Activated CD4-positive, alpha-beta T cell treated with anti-CD3 and anti-CD28 coated beads, Interleukin-2, amount 50 U/mL, for 24 hours (primary cell): ENCODE measurements around the gene RNASE12.
A peak's percentile ranks its signal among the peaks of the same experiment; 100 is the strongest.
"Not testable (repeated sequence)": the region's sequence is repeated elsewhere in the genome, so short reads cannot be mapped to it uniquely, and the experiment has no call there.

Experiments used
- DNase-seq, 2 donors: peaks; one replicate each; pipeline ENCODE4 v3.0.0-alpha.2; 2020; ENCODE audit warnings: low read depth in 1 of 2, low spot score in 1 of 2

The RNASE12 gene, protein sequence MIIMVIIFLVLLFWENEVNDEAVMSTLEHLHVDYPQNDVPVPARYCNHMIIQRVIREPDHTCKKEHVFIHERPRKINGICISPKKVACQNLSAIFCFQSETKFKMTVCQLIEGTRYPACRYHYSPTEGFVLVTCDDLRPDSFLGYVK

DNA sequence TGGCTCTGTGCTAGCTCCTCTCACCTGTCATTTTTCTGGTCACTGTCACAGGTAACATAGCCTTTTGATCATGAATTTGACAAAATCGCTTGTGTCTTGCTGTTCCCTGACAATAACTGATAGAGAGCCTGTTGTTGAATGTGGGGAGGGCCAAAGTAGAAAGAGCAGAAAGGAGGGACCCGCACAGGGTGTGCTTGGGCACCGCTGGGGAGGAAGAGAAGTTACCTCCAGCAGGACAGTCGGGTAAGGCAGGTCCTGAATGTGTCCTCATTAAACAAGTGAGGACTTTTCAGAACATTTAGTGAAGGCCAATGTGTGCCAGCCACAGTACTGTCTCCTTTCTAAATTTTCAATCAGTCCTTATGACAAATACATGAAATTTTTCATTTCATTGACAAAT lies at the start of gene RNASE12:
Gene RNASE12, minus strand, starts transcription at position 142 of the 400 bp plus-strand sequence. CDS start 653 bp downstream, outside the sequence.
- DNase-seq: no peak

GRCh38 chr14:20632831-20633691 lies 41.9 kb upstream of the RNASE12 start:
- DNase-seq: peak; percentile 40 to 74

- no peak for DNase-seq
Measured at GRCh38 chr14:20632448-20632830, 41.3 kb upstream of the RNASE12 start.

DNA sequence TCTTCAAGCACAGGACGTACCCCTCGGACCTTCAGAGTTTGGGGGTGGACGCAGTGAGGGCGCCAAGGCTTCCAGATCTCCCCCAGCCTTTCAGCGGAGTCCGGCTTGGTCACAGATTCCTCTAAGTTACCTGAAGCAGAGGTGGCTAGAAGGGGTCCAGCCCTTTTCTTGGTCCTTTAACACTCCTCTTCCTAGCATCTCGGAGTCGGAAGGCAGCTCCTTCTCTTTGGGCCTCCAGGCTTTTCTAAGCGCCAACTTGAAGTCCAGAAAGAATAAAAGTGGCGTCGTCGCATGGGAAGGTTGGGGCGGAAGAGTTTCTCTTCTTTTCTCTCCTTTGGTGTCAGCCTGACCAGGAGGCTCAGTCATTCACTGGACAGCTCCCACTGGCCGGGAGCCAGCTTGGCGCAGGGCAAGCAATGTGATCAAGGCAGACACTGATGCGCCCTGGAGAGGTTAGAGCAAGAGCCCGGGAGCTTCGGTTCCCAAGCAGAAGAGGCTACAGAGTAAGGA lies 40.8 kb upstream of the RNASE12 start:
- no peak for DNase-seq

DNA sequence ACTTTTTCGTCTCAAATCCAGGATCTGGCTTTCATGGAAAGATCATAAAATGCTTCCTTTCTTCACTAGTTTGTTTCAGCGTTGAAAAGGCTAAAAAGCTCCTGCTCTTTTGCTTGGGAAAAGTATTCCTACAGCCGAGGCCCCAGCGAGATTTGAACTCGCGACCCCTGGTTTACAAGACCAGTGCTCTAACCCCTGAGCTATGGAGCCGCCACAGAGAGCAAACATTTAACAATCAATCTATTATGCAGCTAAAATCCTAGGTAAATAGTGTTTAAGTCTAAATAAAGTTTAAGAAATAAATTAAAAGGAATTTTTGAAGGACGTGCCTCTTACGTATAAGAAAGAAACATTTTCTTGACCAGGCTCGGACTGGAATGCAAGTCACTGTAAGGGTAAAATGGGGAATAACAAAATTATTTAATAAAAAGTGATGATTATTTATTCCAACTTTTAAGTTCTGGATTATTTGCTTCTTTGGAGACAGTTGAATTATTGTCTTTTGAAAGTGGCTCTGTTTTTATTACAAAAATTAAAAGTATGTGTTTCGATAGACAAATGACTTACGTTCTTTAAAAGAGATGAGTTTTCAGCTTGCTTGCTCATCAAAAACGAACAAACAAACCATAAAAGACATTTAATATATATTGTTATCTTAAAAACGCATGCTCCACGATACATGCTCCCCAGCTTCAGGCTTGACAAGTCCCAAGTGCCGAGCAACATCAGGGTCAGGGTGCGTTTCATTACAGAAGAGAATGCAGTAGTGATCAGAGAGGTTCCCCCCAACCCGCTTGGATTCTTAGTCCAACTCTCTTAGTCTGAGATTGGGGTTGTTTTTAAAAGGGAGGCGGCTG lies 40.1 kb upstream of the RNASE12 start:
- DNase-seq: peak in 1 of 2 donors; percentile 62

- DNase-seq: peak in 1 of 2 donors; percentile 54
Measured at GRCh38 chr14:20630340-20631022, 39.3 kb upstream of the RNASE12 start.

DNA sequence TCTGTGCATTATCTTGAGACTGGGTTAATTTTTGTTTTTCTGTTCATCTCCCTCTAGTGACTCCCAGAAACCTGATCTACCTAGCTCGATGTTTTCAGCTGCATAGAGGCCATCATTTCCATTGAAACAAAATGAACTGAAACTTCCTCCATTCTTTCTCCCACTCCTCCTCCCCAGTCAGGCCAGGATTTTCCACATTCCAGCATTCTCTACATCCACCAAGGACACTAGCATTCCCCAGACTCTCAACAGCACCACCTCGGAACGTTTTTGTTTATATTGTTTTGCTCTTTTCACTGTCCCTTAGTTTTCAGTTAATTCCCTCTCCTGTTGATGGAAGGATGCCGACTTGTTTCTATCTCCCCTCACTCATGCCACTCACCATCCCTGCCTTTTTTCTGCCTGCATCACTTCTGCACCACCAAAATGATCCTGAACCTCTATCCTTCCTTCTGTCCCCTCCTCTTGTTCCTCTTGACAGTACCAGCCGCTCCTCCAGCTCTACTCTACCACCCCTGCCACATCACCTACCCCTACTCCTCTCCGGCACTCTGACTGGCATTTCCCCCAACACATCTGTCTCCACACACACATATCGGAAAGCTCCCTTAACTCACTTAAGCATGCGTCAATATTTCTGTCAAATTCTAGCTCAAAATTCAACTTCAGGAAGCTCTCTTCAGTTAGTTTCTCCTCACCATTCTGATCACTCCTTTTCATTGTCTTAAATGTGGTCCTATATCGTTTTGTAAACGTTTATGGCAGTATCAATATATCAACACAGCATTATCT lies 37.1 kb upstream of the RNASE12 start:
- no peak for DNase-seq

- no peak for DNase-seq
Measured at GRCh38 chr14:20627346-20628027, 36.3 kb upstream of the RNASE12 start.

DNA sequence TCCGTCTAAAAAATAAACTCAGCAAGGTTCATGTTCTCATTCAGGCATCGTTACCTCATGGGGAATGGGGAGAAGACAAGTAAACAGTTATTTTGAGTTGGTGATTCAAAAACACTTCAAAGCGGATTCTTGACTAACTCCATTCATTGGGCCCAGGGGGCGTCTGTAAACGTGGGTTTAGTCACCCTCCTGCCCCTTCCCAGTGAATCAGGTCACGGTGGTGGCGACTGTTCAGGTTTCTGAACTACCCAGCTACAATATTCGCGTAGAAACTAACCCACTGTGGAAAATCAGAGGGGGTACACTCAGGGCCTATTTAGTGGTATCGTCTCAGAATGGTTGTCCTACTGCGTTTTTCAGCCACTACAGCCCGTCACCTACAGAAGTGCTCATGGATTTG lies 35.1 kb upstream of the RNASE12 start:
- DNase-seq: no peak

- no peak for DNase-seq
Measured at GRCh38 chr14:20624495-20625070, 33.4 kb upstream of the RNASE12 start.

DNA sequence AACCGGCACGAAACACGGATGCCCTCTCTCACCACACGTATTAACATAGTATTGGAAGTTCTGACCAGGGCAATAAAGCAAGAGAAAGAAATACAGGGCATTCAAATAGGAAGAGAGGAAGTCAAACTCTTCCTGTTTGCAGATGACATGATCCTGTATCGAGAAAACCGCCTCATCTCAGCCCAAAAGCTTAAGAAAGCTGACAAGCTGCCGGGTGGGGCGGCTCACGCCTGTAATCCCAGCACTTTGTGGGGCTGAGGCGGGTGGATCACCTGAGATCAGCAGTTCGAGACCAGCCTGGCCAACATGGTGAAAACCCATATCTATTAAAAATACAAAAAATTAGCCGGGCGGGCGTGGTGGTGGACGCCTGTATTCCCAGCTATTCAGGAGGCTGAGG lies 32.6 kb upstream of the RNASE12 start:
- DNase-seq: no peak

DNA sequence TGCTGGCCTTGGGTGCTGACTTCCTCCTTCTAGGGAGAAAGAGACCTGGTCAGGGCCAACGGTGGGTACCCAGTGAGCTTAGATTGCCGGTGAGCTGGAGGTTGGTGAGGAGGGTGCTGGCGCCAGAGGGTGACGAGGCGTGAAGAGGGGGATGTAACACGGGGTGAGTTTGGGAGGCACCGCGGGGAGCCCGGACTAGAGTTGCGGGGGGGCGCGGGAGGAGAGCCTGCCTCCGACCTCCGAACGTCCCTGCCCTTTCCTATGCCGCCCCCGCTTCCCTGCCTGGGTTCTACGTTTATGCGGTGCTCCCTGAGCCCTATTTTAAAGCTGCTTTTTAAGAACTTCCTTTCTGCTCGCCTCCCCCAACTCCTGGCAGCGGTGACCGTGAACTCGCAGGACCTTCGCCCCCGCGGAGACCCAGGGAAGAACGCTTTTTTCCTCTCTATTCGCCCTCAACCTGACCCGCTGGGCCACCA lies 31.7 kb upstream of the RNASE12 start:
- no peak for DNase-seq

- DNase-seq: no peak
Measured at GRCh38 chr14:20620798-20621478, 29.8 kb upstream of the RNASE12 start.

DNA sequence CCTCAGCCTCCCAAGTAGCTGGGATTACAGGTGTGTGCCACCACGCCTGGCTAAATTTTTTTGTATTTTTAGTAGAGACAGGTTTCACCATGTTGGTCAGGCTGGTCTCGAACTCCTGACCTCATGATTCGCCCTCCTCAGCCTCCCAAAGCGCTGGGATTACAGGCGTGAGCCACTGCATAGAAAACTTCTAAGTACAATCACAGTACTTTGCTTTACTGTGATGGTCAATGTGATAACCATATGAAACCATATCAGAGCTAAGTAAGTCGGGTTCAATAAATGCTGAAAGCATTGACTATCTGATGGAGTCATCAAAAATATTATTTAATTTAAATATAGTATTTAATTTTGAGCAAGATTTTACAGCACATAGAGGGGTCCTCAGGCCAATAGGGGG lies 28.5 kb upstream of the RNASE12 start:
- not testable (repeated sequence) for DNase-seq

DNA sequence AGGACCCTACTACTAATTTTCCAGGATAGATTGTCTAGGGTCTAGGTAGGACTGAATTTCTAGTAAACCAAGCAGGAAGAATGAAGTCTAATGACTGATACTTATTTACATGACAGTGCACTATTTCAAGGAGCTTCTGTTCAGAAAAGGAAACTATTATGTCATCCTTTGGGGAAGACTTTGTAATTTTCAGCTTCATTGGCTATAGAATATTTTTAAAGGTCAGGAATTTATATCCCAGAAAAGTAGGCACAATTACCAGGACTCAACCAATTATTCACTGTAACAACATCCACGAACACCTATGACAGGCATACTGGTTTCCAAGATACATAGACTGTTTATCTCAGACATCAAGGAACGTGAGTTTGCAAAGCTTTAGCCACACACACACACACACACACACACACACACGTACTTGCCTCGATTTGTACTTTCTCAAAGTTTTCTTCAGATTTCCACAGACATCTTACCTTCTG lies 27.1 kb upstream of the RNASE12 start:
- no peak for DNase-seq

DNA sequence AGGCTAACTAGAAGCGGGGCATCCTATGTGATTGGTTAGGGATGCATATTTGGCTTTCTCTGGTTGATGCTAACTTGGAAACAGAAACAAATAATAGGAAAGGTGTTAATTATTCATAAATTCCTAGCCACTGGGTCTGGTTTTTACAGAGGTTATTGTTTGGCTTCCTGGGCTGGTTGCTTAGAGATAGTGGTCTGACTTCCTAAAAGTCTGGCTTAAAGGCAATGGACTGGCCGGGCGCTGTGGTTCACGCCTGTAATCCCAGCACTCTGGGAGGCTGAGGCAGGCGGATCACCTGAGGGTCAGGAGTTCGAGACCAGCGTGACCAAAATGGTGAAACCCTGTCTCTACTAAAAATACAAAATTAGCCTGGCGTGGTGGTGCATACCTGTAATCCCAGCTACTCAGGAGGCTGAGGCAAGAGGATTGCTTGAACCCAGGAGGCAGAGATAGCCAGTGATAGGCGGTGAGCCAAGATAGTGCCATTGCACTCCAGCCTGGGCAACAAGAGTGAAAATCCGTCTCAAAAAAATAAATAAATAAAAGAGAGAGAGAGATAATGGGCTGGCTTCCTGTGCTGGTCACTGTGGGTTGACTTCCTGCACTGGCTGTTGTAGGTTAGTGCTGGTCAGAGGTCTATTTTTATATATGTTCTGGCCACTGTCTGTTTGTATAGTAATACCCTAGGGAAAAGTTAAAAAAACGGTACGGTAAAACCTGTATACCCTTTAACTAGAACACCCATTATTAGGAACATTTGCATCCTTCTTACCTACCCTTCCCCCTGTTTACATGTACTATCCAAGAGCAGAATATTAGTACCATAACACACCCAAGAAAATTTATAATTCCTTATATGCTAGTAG lies 26.2 kb upstream of the RNASE12 start:
- no peak for DNase-seq

- DNase-seq: no peak
Measured at GRCh38 chr14:20615996-20616395, 24.8 kb upstream of the RNASE12 start.
